HG02973 (cell line): ENCODE measurements around the gene POLN.

Source experiments
- ATAC-seq: cut with Tn5 transposase; IDR thresholded peaks from one replicate; pipeline ENCODE4 v1.9.1; 2021; ENCODE audit warnings: moderate library complexity; ENCODE audit not compliant: unreplicated experiment

Gene POLN

DNA sequence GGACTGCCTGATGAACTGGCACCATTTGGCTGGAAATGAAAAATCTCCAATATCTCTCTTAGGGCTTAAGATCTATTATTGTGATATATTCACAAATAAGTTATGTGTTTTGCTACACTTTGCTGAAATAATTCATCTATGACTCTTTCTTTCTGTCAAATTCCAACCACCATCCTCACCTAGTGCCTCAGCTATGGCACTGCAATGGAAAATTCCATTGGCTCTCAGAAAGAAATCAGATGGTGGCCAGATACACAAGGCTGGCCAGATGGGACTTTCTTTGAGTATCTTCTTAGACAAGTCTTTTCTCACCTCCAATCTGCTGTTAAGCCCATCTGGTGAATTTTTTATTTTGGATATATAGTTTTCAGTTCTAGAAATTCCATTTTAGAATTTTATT, 154.8 kb downstream of the POLN start:
- ATAC-seq = no peak

DNA sequence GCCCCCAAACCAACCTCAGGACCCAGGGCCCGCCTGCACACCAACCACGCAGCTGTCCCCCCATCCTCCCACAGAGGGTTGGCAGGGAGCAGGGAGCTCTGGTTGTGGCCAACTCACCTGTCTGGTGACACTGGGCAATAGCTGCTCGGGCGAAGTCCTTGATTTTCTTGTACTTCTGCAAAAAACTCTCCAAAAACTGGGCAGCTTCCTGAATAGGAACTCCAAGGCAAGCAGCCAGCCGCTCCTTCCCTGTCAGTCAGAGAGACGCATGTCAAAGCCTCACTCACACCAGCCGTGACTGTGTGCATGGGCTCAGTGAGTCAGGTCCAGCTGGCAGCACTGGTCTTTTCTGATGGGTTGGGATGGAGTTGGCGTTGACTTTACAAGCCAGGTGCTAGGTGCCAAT, 156.4 kb downstream of the POLN start:
- no peak for ATAC-seq

DNA sequence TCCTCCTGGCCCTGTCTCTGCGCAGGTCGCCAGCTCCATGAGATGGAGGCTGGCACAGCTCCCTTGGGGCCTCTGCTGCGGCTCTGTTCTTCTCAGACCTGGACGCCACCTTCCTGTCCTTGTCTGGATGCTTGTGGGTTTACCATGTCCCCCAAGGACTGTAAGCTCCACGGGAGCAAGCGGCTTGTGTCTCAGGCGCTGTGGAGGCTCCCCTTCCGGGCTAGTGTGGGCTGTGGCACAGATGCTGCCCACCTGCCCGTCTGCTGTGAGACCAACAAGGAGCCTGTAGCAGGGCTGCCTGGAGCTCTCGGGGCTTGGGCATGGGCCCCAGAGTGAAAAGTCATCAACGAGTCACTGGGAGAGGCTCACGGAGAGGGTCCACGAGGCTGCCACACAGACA, 157.6 kb downstream of the POLN start:
- no peak for ATAC-seq

DNA sequence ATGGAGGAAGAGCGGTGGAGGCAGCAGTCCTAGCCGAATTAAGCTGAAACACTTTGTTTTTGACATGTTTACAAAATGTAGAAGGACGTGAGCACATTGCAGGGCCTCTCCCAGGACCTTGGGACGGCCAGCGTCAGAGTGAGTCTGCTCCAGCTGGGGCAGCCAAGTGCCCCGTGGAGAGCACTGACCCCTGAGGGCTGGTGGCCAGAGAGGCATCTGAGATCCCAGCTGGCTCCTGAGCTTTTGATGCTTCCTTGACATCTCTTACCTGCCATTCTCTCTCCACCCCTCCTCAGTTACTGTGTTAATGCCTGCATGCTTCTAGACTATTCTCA, 158.1 kb downstream of the POLN start:
- no peak for ATAC-seq

DNA sequence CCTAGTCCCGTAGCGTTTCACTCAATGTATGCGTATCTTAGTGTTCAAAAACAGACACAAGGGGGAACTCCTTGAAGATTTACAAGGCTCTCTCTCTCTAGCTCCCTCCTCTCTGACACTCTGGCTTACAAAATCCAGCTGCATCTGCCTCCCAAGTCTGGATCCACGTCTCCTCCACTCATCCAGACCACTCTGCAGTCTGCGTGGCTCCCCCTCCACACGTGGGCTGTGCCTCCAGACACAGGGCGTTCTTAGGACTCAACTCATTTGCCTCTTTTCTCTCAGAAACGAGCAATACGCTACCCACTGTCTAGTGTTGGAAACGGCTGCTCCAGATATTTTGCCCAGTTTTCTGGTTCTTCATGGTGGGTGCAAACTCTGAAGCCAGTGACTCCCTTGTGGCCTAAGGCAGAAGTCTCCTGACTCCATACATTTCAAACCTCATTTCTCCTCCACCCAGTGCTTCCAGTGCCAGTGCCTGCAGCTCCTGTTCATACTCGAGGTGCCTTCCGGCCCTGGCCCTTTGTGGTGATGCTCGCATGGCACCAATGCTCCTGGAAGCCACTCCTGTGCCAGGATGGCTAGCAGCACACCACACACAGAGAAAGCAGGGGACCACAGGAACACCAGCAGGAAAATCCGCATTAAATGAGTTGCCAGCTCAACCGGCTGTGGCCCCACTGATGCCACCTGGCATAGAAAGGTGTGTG, 158.7 kb downstream of the POLN start:
- no peak for ATAC-seq

DNA sequence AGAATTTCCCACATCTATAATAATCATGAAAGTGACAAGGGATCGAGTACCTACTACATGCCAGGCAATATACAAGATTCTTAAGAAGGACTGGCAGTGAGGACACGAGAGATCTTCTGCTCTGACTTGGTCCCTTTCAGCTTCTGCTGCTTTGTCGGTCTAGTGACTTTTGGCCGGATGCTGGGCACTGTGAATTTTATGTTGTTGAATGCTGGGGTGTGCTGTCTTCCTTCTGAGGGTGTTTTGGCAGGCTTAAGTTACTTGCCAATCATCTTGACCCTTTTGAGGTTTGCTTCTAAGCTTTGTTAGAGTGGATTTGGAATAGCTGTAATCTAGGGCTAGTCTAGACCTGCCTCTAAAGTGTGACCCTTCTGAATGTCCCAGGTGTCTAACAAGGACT, 159.3 kb downstream of the POLN start:
- no peak for ATAC-seq

DNA sequence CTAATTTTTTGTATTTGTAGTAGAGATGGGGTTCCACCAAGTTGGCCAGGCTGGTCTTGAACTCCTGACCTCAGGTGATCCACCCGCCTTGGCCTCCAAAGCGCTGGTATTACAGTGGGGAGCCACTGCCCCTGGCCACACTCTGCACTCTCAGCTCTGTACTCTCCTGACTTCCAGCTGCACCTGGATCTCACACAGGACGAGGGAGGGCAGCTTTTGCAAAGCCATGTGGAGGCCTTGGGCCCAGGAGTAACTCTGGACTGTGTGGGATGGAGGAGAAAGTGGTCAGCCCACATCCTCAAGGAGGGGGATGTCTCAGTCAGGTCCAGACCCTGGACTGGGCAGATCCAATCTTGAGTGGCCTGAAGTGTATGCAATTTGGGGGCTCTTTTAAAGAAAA, 159.8 kb downstream of the POLN start:
- ATAC-seq = no peak

DNA sequence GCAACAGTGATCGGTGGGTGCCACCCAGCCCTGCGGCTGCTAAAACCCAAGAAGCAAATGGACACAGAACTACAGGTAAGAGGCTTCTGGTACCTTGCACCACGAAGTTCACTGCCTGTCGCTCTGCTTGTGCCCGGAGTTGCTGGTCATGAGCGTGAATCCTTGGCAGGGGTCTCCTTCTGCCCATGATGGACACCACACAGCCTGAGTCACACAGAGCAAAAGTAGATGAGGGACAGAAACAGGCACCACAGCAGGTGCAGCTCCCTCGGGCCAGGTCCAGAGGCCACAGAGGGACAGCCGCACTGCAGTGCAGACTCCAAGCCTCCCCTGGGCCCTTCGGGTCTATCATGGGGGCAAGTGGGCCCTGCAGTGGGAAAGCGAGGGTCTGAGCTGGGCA, 160.4 kb downstream of the POLN start:
- no peak for ATAC-seq

DNA sequence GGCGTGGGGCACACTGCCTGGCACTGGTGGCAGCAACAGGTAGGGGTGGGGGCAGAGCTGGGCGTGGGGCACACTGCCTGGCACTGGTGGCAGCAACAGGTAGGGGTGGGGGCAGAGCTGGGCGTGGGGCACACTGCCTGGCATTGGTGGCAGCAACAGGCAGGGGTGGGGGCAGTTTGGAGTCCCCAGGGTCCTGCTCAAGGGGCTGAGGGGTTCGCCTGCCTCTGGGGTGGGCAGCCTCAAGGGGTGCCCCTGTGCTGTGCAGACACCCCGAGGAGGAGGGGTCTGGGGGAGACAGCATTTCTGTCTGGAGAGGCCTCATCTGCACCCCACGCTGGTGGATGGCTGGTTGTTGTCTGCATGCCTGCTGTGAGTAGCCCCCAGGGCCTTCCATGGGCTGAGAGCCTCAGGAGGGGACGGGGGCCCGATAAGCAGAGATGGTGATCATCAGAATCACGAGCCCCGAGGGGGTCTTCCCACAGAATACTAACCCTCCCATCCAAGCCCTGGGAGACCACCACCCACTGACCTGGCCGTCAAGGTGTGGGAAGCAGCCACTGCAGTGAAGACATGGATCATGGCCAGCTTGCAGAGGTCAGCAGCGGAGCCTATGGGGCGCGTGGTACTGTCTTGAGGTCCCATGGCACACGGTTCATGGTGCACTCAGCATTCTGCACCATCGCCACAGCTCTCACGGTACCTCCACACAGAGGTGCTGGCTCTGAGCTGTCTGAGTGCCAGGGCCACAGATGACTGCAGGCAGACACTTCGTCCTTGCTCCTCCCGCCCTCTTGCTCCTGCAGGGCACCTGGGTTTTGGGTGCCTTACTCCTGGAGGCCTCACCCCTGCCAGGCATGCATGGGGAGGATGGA, 161.3 kb downstream of the POLN start:
- no peak for ATAC-seq

DNA sequence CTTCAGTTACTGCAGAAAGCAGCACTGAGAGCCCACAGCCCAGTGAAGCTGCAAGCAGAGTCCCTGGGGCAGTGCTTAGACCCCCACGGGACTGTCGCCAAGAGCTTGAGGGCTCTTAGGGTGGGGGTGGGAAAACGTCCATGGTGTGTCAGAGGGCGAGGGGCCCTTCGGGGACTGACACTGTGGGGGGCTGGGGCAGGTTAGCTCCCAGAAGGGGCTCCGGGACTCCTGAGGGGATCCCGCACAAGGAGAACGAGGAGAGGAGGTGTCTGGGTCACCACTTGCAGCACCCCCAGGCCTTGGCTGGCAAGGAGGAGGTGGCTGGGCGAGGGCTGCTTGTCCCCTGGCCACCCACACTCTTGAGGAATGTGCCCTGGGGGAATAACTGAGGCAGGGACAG, 162.0 kb downstream of the POLN start:
- no peak for ATAC-seq

DNA sequence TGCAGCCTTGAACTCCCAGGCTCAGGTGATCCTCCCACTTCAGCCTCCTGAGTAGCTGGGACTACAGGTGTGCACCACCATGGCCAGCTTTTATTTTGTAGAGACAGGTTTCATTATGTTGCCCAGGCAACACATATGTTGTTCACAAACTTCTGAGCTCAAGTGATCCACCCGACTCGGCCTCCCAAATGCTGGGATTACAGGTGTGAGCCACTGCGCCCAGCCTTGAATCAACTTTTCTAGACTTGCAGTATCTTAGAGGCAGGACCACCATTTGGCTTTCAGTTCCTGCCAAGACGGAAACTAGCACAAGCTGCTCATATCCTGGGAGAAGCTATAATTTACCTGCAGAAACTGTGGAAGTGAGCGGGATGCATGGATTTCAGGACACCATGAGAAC, 162.9 kb downstream of the POLN start:
- no peak for ATAC-seq

DNA sequence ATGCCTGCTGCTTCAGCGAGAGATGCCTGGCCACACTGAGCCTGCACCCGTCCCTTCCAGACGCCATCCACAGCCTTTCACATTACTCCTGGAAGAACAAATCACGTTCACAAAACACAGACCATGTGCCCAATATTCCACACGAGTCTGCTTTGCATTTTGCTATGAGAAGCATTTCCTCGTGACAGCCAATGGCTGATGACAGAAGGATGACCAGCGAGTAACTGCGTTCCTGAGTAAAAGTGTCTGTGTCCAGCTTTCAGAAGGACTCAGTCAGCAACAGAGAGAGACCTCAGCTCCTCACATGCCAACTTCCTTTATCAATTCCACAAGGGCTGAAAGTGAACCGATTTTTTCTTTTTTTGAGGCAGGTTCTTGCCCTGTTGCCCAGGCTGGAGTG, 163.3 kb downstream of the POLN start:
- no peak for ATAC-seq

DNA sequence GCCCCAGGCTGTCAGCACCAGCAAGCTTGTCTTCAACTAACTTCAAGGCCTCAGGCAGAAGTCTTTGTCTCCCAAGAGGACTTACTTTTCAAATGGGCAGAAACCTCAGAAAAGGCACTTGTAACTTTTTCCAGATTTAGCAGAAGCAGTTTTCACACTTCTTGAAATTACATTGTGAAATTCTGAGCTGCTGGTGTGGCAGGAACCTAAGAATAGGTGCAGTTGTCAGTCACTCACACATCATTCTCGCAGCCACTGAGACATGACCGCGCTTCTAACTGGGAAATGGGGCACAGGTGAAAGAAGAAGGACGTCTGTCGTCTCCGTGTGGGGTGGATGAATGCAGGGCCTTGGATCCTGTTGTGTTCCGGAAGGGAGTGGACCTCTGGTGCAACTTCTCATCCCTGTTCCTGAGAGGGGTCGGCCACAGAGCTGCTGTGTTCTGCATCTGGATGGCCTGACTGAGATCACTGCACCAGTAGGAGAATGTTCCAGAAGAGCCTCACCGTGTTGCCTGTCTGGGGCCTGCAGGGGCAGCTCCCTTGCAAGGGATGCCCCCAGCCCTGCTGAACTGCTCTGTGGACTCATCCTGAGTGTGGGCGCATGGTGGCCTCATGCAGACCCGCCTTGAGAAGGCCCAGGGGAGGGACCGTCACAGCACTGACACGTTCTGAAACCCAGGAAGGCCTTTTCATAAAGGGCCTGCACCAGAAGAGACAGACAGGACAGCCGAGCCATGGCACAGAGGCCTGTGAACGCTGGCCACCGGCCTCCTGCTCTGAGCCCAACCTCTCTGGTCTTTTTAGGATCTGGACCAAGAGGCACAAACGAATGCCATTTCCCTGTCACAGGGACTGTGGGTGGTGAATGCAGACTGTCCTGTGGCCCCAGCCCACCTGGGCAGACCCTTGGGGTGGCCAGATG, 164.1 kb downstream of the POLN start:
- no peak for ATAC-seq

DNA sequence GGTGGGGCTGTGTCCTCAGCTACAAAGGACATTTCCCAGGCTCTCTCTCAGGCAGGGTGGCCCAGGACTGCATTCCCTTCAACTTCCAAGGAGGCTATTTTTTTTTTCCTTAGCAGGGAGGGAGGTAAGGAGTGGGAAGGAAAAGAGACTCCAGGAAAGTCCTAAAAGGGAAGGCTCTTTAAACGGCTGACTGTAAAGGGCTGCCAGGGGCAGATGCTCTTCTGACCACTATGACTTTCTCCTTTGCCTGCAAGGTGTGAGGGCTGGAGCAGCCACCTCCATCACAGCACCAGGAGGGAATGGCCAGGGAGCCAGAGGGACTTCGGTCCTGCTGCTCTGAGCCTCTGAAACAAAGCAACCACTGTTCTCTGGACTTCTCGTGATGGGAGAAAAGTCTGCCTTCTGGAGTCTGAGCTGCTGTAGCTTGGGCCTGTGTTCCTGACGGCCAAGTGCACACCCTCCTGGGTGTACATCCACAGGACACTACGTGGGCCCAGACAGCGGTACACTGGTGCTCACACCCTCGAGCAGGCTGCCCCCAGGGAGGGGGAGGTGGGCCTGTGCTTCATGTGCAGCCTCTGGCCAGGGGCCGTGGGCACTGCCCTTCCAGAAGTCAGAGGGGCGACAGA, 164.9 kb downstream of the POLN start:
- no peak for ATAC-seq

DNA sequence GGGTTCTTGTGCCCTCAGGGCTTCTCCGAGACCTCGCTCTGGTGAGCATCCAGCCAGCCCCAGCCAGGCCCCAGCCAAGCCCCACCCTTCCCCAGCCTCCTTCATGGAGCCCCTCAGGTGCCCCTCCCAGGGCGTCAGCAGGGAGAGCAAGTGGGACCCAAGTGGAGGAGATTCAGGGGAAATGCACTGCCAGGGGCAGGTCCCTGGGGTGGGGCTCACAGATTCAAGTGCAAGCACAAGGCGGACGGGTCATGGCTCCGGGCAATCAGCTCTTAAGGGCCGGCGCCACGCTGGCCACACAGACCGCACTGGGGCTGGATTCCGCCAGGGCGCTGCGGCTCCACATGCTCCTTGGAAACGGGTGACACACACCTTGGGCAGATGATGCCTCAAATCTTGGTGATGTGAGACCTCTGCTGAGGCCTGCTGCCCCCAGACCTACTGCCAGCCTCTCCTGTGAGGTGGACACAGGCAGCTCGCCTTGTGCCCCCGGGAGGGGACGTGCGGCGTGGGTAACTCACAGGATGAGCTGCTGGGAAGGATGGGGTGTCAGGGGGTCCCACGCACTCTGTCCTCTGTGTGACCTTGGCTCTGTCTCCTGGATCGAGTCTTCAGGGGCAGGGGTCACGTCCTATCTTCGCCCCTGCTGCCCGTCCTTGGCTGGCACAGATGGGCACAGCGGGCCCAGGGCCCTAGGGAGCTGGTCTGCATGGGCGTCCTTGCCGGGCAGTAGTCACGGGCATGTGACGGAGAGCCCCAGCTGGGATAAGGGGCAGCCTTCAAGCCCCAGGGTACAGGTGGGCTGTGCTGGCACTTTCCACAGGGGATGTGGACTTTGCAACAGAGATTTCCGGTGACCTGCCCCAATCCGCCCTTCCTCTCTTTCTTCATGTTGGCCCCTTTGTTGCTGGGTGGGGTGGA, 165.7 kb downstream of the POLN start:
- no peak for ATAC-seq

DNA sequence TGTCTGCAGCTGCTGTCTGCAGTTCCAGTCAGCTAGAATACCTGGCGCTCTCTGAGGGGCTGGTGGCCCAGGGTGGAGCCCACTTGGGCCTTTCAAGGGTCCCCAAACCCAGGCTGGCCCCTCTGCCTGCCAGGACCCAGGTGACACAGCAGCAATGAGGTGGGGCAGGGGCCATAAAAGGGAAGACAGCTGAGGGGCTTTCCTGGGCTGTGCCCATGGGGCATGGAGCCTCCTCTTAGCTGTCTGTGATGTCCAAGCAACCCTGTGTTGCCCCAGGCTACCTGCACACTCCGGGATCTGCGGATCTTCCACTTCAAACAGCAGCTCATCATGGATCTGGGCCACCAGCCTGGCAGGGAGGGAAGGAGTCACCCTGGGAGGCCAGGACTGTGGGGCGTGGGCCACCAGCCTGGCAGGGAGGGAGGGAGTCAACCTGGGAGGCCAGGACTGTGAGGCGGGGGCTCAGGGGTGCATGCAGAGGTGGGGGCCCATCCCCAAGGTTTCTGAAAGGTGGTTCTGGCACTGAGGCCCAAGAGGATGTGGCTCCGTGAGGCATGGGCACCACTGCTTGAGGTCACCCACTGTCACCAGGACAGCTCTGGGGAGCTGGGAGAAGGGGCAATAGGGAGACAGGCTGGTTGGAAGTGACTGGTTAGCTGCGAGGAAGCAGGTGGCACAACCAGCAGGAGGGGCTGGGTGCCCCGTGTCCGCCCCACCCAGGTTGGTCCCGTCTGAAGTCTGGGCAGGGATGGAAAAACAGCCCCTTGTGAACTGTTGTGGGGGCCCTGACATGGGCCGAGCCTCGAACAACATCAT, 166.5 kb downstream of the POLN start:
- ATAC-seq = no peak

DNA sequence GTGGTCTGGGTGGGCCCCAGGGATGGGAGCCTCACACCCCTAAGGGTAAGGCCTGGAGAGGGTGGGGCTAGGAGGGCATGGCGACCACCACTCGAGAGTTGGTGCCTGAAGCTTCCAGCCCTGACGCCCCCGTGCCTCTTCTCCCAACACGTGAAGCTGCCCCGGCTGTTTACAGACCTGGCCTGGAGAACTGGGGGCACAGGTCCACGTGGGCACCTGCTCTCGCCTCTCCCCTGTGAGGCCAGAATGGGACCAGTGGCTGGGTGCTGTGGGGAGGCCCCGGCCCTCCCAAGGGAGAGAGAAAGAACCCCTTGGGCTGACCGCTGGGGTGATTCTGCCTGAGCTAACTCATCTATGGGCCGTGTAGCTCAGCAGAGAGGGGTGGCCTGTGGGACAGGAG, 167.3 kb downstream of the POLN start:
- no peak for ATAC-seq

DNA sequence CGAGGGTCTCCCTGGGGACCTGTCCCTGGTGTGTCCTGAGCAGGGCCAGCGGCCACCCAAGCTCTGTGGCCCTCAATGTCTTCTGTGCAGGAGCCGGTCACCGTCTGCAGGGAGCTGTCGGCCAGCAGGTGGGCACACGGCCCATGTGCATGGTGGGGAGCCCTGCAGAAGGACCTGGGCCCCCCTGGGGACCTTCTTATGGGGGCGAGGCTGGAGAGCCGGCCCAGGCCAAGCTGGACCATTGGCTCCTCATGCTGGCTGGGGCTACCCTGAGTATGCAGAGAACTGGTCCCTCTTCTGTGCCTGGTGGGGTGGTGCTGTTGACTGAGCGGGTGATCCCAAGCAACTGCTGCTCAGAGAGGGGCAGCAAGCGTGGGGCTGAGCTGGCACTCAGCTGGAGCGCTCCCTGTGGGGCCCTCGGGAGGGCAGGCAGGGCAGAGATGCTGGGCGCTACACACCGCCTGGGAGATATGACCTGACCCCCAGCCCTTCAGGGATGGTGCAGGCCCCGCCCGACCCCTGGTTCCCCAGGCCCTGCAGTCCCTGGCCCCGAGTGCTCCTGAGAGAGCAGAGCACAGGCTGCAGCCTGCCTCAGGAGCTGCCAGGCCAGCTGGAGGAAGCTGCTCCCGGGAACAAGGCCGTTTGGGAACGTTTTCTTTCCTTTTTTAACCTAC, 168.0 kb downstream of the POLN start:
- ATAC-seq = no peak
